ENCODE results near the gene MYH7.

GRCh38 chr14:23384364-23385080, 50.9 kb downstream of the MYH7 start:
- TF ChIP-seq CTCF (IDR thresholded peaks at IDR 0.05; ENCODE audit: insufficient read depth, low read length) (no peak), POLR2AphosphoS5 (IDR thresholded peaks at IDR 0.05; ENCODE audit: low read depth) (no peak), GABPA (IDR thresholded peaks at IDR 0.05; ENCODE audit: low read depth) (no peak)
- TF ChIP-seq, protein P1, sequence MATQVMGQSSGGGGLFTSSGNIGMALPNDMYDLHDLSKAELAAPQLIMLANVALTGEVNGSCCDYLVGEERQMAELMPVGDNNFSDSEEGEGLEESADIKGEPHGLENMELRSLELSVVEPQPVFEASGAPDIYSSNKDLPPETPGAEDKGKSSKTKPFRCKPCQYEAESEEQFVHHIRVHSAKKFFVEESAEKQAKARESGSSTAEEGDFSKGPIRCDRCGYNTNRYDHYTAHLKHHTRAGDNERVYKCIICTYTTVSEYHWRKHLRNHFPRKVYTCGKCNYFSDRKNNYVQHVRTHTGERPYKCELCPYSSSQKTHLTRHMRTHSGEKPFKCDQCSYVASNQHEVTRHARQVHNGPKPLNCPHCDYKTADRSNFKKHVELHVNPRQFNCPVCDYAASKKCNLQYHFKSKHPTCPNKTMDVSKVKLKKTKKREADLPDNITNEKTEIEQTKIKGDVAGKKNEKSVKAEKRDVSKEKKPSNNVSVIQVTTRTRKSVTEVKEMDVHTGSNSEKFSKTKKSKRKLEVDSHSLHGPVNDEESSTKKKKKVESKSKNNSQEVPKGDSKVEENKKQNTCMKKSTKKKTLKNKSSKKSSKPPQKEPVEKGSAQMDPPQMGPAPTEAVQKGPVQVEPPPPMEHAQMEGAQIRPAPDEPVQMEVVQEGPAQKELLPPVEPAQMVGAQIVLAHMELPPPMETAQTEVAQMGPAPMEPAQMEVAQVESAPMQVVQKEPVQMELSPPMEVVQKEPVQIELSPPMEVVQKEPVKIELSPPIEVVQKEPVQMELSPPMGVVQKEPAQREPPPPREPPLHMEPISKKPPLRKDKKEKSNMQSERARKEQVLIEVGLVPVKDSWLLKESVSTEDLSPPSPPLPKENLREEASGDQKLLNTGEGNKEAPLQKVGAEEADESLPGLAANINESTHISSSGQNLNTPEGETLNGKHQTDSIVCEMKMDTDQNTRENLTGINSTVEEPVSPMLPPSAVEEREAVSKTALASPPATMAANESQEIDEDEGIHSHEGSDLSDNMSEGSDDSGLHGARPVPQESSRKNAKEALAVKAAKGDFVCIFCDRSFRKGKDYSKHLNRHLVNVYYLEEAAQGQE (IDR thresholded peaks at IDR 0.05; ENCODE audit: insufficient replicate concordance, low read depth): no peak

Measured in HL-60 (cell line).